ENCODE measurements around the gene COL5A1.

COL5A1 gene

GRCh38 chr9:134794663-134795370 is 153.2 kb downstream of the COL5A1 start:
- Histone ChIP-seq H3K27me3 (ENCODE audit: control insufficient read depth, insufficient read depth, low read length) (no peaks in the 10 kb centered on the region), H3K36me3 (ENCODE audit: insufficient read depth, low read length) (peaks cover 89% of the 10 kb centered on the region), H3K4me1 (ENCODE audit: control insufficient read depth, insufficient read depth, low read length) (no peaks in the 10 kb centered on the region), H3K4me2 (ENCODE audit: low read length) (no peak overlapping the region), H3K9ac (ENCODE audit: low read depth, low read length) (no peak overlapping the region), H3K9me3 (replicated peaks; ENCODE audit: low read length) (no peaks in the 10 kb centered on the region), H3K4me3 (ENCODE audit: low read length) (no peak overlapping the region)

DNA sequence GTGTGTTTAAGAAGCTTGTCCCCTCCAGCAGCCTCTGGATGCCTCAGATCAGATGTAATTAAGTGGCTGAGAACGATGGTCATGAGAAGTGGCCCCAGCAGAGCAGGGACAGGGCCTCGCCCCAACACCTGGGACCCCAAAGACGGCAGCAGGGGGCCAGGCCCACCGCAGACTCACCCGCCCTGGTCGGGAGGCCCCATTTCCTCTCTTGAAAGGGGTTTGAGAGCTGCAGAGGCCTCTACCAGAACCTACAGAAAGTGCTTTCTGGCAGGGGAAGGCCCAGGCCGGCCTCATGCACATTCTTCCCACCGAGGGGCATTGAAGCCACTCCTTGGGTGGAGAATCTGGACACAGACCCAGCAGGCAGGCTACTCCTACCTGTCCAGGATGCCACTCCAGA is 153.8 kb downstream of the COL5A1 start:
- Histone ChIP-seq H3K36me3 (ENCODE audit: insufficient read depth, low read length) (peaks cover 92% of the 10 kb centered on the region), H3K9ac (ENCODE audit: low read depth, low read length) (no peak overlapping the region), H3K4me3 (ENCODE audit: low read length) (no peak overlapping the region), H3K27me3 (ENCODE audit: control insufficient read depth, insufficient read depth, low read length) (no peaks in the 10 kb centered on the region), H3K4me2 (ENCODE audit: low read length) (no peak overlapping the region), H3K4me1 (ENCODE audit: control insufficient read depth, insufficient read depth, low read length) (no peaks in the 10 kb centered on the region), H3K9me3 (replicated peaks; ENCODE audit: low read length) (no peaks in the 10 kb centered on the region)

DNA sequence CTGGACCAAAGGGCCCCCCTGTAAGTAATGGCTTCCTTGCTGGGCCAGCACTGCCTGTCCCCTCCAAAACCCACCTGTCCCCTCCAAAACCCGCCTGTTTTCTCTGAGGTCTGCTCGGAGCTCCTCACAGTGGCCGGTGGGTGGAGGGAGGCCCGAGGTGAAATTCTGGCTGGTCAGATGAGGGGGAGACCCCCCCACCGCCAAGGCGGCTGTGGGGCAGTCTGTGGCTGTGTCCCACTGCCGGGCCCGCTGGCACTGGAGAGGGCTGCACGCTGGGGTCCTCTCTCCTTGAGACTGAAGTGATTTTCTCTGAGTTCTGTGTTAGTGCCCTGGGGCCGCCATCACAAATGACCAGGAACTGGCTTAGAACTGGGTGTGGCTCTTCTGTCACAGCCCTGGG is 155.3 kb downstream of the COL5A1 start:
- H3K4me1 ChIP-seq (ENCODE audit: control insufficient read depth, insufficient read depth, low read length), result no peaks in the 10 kb centered on the region
- H3K9ac ChIP-seq (ENCODE audit: low read depth, low read length), result no peak overlapping the region
- H3K4me2 ChIP-seq (ENCODE audit: low read length), result no peak overlapping the region
- no peaks in the 10 kb centered on the region for H3K9me3 ChIP-seq (replicated peaks; ENCODE audit: low read length)
- H3K4me3 ChIP-seq (ENCODE audit: low read length), result no peak overlapping the region
- peaks cover 90% of the 10 kb centered on the region for H3K36me3 ChIP-seq (ENCODE audit: insufficient read depth, low read length)
- H3K27me3 ChIP-seq (ENCODE audit: control insufficient read depth, insufficient read depth, low read length), result no peaks in the 10 kb centered on the region

DNA sequence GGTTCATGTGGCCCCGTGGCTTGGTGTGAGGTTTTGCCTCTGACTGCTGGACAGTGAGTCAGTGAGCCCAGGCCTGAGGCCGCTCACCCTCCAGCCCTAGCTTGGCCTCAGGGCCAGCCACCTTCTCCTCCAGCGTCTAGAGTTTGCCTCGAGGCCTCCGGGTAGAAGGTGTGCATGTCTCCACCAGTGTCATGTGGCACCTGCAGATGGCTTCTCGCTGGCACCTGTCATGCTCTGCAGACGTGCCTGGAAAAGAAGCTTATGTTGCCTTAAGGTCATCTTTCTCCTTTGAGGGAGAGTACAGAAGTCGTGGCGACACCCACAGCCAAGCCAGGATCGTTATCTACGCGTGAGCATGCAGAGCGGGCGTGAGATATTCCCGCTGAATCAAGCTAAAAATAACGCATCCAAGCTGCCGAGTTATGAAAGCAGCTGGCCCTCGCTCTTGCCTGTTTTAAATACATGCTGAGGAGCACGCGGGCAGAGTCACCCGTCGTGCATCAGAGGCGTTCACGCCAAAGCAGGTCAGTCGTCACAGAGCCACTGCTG is 159.3 kb downstream of the COL5A1 start:
- Histone ChIP-seq H3K4me3 (ENCODE audit: low read length) (no peak overlapping the region), H3K36me3 (ENCODE audit: insufficient read depth, low read length) (peaks cover 90% of the 10 kb centered on the region), H3K9me3 (replicated peaks; ENCODE audit: low read length) (no peaks in the 10 kb centered on the region), H3K27me3 (ENCODE audit: control insufficient read depth, insufficient read depth, low read length) (no peaks in the 10 kb centered on the region), H3K9ac (ENCODE audit: low read depth, low read length) (no peak overlapping the region), H3K4me2 (ENCODE audit: low read length) (no peak overlapping the region), H3K4me1 (ENCODE audit: control insufficient read depth, insufficient read depth, low read length) (no peaks in the 10 kb centered on the region)

- peaks cover 88% of the 10 kb centered on the region for H3K36me3 ChIP-seq (ENCODE audit: insufficient read depth, low read length)
- H3K4me1 ChIP-seq (ENCODE audit: control insufficient read depth, insufficient read depth, low read length), result no peaks in the 10 kb centered on the region
Observed at GRCh38 chr9:134802216-134802795, 160.7 kb downstream of the COL5A1 start.

GRCh38 chr9:134804871-134805270 is 163.3 kb downstream of the COL5A1 start:
- Histone ChIP-seq H3K4me2 (ENCODE audit: low read length) (no peak overlapping the region), H3K9me3 (replicated peaks; ENCODE audit: low read length) (no peaks in the 10 kb centered on the region), H3K9ac (ENCODE audit: low read depth, low read length) (no peak overlapping the region), H3K36me3 (ENCODE audit: insufficient read depth, low read length) (peaks cover 88% of the 10 kb centered on the region), H3K4me1 (ENCODE audit: control insufficient read depth, insufficient read depth, low read length) (no peaks in the 10 kb centered on the region), H3K4me3 (ENCODE audit: low read length) (no peak overlapping the region), H3K27me3 (ENCODE audit: control insufficient read depth, insufficient read depth, low read length) (no peaks in the 10 kb centered on the region)

More at GRCh38 chr9:134802216-134802795, 160.7 kb downstream of the COL5A1 start:
- Histone ChIP-seq H3K27me3 (ENCODE audit: control insufficient read depth, insufficient read depth, low read length) (no peaks in the 10 kb centered on the region), H3K4me2 (ENCODE audit: low read length) (no peak overlapping the region), H3K9me3 (replicated peaks; ENCODE audit: low read length) (no peaks in the 10 kb centered on the region), H3K9ac (ENCODE audit: low read depth, low read length) (no peak overlapping the region), H3K4me3 (ENCODE audit: low read length) (no peak overlapping the region)

DNA sequence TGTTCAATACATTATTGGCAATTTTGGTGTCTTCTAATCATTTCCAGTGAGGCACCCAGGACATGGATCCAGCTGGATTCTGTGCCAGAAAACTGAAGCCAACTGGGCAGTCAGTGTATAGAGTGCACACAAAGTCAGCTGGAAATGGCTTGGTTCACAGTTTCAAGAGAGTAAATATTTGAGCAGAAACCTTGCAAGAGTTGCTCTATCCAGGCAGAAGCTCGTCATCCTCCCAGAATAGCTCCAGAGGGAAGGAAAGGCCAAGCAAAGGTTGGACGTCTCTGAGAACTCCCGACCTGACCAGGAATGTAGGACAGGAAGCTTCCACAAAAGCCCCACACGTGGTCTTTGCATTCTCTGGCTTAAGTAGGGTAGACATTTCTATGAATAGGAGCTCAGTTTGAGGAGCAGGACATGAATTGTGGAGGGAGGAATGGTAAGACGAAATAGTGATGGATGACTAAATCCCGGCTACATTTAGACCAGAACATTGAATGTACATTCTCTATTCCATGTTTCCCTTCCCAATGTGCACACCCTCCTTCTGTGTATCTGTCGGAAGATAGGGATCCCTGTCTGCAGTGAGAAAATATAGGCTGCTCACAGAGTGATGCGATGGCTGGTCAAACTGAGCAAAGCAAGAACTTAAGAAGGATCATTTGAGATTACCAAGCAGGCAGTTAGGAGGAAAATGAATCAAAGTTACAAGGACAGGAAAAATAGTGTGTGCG is 166.3 kb downstream of the COL5A1 start:
- no peak overlapping the region for H3K4me2 ChIP-seq (ENCODE audit: low read length)
- H3K36me3 ChIP-seq (ENCODE audit: insufficient read depth, low read length), result peaks cover 91% of the 10 kb centered on the region
- no peaks in the 10 kb centered on the region for H3K27me3 ChIP-seq (ENCODE audit: control insufficient read depth, insufficient read depth, low read length)
- no peaks in the 10 kb centered on the region for H3K9me3 ChIP-seq (replicated peaks; ENCODE audit: low read length)
- peaks cover 18% of the 10 kb centered on the region for H3K4me1 ChIP-seq (ENCODE audit: control insufficient read depth, insufficient read depth, low read length)
- H3K4me3 ChIP-seq (ENCODE audit: low read length), result no peak overlapping the region
- no peak overlapping the region for H3K9ac ChIP-seq (ENCODE audit: low read depth, low read length)

GRCh38 chr9:134808447-134808792 is 166.8 kb downstream of the COL5A1 start:
- Histone ChIP-seq H3K4me3 (ENCODE audit: low read length) (no peak overlapping the region), H3K4me2 (ENCODE audit: low read length) (no peak overlapping the region), H3K9me3 (replicated peaks; ENCODE audit: low read length) (no peaks in the 10 kb centered on the region), H3K4me1 (ENCODE audit: control insufficient read depth, insufficient read depth, low read length) (peaks cover 18% of the 10 kb centered on the region), H3K27me3 (ENCODE audit: control insufficient read depth, insufficient read depth, low read length) (no peaks in the 10 kb centered on the region), H3K36me3 (ENCODE audit: insufficient read depth, low read length) (peaks cover 92% of the 10 kb centered on the region), H3K9ac (ENCODE audit: low read depth, low read length) (no peak overlapping the region)

DNA sequence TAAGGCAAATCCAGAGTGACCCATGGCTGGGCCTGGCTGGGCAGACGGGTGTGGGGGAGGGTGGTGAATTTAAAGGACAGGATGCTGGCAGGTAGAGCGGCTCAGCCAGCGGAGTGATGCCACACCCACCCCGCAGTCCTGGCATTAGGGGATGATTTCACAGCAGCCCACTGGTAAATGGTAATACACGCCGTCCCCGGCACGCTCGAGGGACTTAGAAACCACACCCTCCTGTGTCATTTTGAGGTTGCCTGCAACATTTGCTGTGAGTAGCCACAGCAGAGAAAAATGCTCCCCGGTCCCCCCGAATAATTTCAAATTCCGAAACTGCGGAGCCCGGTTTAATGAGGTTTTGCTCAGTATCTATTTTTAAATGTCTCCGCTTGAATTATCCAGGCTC is 167.7 kb downstream of the COL5A1 start:
- no peak overlapping the region for H3K4me2 ChIP-seq (ENCODE audit: low read length)
- H3K36me3 ChIP-seq (ENCODE audit: insufficient read depth, low read length), result peaks cover 94% of the 10 kb centered on the region
- H3K9me3 ChIP-seq (replicated peaks; ENCODE audit: low read length), result no peaks in the 10 kb centered on the region
- H3K27me3 ChIP-seq (ENCODE audit: control insufficient read depth, insufficient read depth, low read length), result no peaks in the 10 kb centered on the region
- no peak overlapping the region for H3K4me3 ChIP-seq (ENCODE audit: low read length)
- H3K9ac ChIP-seq (ENCODE audit: low read depth, low read length), result no peak overlapping the region
- H3K4me1 ChIP-seq (ENCODE audit: control insufficient read depth, insufficient read depth, low read length), result peaks cover 20% of the 10 kb centered on the region

- Histone ChIP-seq H3K4me3 (ENCODE audit: low read length) (no peak overlapping the region), H3K9me3 (replicated peaks; ENCODE audit: low read length) (no peaks in the 10 kb centered on the region), H3K27me3 (ENCODE audit: control insufficient read depth, insufficient read depth, low read length) (no peaks in the 10 kb centered on the region), H3K4me2 (ENCODE audit: low read length) (no peak overlapping the region), H3K36me3 (ENCODE audit: insufficient read depth, low read length) (peaks cover 93% of the 10 kb centered on the region), H3K4me1 (ENCODE audit: control insufficient read depth, insufficient read depth, low read length) (peaks cover 25% of the 10 kb centered on the region), H3K9ac (ENCODE audit: low read depth, low read length) (no peak overlapping the region)
Observed at GRCh38 chr9:134809826-134810225, 168.2 kb downstream of the COL5A1 start.

DNA sequence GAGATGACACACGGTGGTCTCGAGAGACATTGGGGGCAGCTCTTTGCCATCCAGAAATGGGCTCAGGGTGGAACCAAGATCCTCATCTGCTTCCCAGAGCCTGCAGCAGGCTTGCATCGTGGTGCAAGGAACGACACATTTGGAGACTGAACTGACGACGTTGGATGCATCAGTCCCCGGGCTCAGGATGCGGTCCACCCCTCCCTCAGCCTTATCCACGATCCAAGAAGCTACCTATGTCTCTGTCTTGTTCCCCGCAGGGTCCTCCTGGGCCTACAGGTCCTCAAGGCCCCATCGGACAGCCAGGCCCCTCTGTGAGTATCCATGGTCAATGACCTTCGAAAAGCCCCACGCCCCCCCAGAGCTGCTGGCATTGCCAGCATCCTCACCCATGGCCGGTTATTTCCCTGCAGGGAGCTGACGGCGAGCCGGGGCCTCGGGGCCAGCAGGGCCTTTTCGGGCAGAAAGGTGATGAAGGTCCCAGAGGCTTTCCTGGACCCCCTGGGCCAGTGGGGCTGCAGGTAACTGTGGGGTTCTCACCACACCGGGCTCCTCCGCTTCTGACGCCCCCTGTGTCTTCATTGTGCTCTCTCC is 169.6 kb downstream of the COL5A1 start:
- peaks cover 29% of the 10 kb centered on the region for H3K4me1 ChIP-seq (ENCODE audit: control insufficient read depth, insufficient read depth, low read length)
- peak overlapping the region; percentile 52 for H3K9ac ChIP-seq (ENCODE audit: low read depth, low read length)
- no peaks in the 10 kb centered on the region for H3K9me3 ChIP-seq (replicated peaks; ENCODE audit: low read length)
- H3K36me3 ChIP-seq (ENCODE audit: insufficient read depth, low read length), result peaks cover 93% of the 10 kb centered on the region
- H3K4me3 ChIP-seq (ENCODE audit: low read length), result no peak overlapping the region
- H3K27me3 ChIP-seq (ENCODE audit: control insufficient read depth, insufficient read depth, low read length), result no peaks in the 10 kb centered on the region
- H3K4me2 ChIP-seq (ENCODE audit: low read length), result no peak overlapping the region

All from skeletal muscle satellite cell (primary cell).